ENCODE measurements around the gene NOC2L. TPM values are rescaled to one million over a fixed set of nuclear protein-coding genes. Genes with fewer than 3 reads are reported as not detected.

NOC2L gene
- total and polyA plus RNA-seq, 9 of the 15 experiments (the other 6 are each of a cell fraction or from before 2014, with no cell fraction given) = 4.0 to 410 (median 200) TPM

DNA sequence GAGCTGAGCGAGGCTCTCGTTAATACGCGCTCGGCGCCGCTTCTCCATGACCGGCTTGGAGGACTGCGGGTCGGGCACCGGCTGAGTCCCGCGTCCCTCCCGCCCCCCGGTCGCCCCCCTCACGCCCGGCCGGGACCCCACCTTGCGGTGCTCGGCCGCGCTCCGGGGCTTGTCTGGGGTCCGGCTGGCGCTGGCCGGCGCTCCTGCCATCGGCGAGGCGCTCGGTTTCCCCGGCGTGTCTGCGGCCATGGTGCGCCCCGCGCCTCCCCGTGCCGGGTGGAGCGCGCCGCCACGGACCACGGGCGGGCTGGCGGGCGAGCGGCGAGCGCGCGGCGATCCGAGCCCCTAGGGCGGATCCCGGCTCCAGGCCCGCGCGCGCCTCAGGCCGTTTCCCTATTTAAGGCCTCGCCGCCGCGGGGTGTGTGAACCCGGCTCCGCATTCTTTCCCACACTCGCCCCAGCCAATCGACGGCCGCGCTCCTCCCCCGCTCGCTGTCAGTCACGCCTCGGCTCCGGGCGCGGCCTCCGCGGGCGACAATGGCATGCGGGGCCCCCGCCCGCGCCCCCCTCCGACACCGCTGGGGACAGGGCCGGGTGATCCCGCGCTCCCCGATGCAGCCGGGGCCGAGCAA, 40.8 kb upstream of the NOC2L start, which contains the start of gene HES4 (continued):
- TF ChIP-seq, protein P1, sequence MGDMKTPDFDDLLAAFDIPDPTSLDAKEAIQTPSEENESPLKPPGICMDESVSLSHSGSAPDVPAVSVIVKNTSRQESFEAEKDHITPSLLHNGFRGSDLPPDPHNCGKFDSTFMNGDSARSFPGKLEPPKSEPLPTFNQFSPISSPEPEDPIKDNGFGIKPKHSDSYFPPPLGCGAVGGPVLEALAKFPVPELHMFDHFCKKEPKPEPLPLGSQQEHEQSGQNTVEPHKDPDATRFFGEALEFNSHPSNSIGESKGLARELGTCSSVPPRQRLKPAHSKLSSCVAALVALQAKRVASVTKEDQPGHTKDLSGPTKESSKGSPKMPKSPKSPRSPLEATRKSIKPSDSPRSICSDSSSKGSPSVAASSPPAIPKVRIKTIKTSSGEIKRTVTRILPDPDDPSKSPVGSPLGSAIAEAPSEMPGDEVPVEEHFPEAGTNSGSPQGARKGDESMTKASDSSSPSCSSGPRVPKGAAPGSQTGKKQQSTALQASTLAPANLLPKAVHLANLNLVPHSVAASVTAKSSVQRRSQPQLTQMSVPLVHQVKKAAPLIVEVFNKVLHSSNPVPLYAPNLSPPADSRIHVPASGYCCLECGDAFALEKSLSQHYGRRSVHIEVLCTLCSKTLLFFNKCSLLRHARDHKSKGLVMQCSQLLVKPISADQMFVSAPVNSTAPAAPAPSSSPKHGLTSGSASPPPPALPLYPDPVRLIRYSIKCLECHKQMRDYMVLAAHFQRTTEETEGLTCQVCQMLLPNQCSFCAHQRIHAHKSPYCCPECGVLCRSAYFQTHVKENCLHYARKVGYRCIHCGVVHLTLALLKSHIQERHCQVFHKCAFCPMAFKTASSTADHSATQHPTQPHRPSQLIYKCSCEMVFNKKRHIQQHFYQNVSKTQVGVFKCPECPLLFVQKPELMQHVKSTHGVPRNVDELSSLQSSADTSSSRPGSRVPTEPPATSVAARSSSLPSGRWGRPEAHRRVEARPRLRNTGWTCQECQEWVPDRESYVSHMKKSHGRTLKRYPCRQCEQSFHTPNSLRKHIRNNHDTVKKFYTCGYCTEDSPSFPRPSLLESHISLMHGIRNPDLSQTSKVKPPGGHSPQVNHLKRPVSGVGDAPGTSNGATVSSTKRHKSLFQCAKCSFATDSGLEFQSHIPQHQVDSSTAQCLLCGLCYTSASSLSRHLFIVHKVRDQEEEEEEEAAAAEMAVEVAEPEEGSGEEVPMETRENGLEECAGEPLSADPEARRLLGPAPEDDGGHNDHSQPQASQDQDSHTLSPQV (IDR thresholded peaks at IDR 0.05) = peak; percentile 32
- TF ChIP-seq KDM2B (CRISPR knock-in tag; IDR thresholded peaks at IDR 0.05) (peak; percentile 79; the same call in 1 of the 2 replicates), FOXM1 (IDR thresholded peaks at IDR 0.05; ENCODE audit: low read depth) (no peak), FOXM1 (CRISPR knock-in tag; IDR thresholded peaks at IDR 0.05; ENCODE audit: low read depth) (no peak; the same call in 1 of the 2 replicates), DIDO1 (tag; IDR thresholded peaks at IDR 0.05; ENCODE audit: low read depth) (no peak), FOXK2 (conservative IDR thresholded peaks at IDR 0.05 in 1 of 2, IDR thresholded peaks at IDR 0.05 in 1 of 2; ENCODE audit: low read depth in 2 of 2) (no peak), MEIS2 (IDR thresholded peaks at IDR 0.05; ENCODE audit: partially characterized antibody) (peak; percentile 80), POLR2AphosphoS2 (IDR thresholded peaks at IDR 0.05; ENCODE audit: low read length) (no peak), SRF (CRISPR knock-in tag; IDR thresholded peaks at IDR 0.05) (peak; percentile 29 to 38; a peak in 1 of 4 replicates), HMG20B (CRISPR knock-in tag; IDR thresholded peaks at IDR 0.05) (no peak), ZNF354B (CRISPR knock-in tag; IDR thresholded peaks at IDR 0.05) (no peak), ZZZ3 (IDR thresholded peaks at IDR 0.05) (no peak), RFX7 (CRISPR knock-in tag; IDR thresholded peaks at IDR 0.05) (no peak), RBM22 (IDR thresholded peaks at IDR 0.05; ENCODE audit: low read depth, low read length, poor library complexity, severe bottlenecking) (no peak)
- TF ChIP-seq, protein P2, sequence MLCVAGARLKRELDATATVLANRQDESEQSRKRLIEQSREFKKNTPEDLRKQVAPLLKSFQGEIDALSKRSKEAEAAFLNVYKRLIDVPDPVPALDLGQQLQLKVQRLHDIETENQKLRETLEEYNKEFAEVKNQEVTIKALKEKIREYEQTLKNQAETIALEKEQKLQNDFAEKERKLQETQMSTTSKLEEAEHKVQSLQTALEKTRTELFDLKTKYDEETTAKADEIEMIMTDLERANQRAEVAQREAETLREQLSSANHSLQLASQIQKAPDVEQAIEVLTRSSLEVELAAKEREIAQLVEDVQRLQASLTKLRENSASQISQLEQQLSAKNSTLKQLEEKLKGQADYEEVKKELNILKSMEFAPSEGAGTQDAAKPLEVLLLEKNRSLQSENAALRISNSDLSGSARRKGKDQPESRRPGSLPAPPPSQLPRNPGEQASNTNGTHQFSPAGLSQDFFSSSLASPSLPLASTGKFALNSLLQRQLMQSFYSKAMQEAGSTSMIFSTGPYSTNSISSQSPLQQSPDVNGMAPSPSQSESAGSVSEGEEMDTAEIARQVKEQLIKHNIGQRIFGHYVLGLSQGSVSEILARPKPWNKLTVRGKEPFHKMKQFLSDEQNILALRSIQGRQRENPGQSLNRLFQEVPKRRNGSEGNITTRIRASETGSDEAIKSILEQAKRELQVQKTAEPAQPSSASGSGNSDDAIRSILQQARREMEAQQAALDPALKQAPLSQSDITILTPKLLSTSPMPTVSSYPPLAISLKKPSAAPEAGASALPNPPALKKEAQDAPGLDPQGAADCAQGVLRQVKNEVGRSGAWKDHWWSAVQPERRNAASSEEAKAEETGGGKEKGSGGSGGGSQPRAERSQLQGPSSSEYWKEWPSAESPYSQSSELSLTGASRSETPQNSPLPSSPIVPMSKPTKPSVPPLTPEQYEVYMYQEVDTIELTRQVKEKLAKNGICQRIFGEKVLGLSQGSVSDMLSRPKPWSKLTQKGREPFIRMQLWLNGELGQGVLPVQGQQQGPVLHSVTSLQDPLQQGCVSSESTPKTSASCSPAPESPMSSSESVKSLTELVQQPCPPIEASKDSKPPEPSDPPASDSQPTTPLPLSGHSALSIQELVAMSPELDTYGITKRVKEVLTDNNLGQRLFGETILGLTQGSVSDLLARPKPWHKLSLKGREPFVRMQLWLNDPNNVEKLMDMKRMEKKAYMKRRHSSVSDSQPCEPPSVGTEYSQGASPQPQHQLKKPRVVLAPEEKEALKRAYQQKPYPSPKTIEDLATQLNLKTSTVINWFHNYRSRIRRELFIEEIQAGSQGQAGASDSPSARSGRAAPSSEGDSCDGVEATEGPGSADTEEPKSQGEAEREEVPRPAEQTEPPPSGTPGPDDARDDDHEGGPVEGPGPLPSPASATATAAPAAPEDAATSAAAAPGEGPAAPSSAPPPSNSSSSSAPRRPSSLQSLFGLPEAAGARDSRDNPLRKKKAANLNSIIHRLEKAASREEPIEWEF (CRISPR knock-in tag; IDR thresholded peaks at IDR 0.05) = no peak
- TF ChIP-seq, protein P3, sequence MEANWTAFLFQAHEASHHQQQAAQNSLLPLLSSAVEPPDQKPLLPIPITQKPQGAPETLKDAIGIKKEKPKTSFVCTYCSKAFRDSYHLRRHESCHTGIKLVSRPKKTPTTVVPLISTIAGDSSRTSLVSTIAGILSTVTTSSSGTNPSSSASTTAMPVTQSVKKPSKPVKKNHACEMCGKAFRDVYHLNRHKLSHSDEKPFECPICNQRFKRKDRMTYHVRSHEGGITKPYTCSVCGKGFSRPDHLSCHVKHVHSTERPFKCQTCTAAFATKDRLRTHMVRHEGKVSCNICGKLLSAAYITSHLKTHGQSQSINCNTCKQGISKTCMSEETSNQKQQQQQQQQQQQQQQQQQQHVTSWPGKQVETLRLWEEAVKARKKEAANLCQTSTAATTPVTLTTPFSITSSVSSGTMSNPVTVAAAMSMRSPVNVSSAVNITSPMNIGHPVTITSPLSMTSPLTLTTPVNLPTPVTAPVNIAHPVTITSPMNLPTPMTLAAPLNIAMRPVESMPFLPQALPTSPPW (CRISPR knock-in tag; IDR thresholded peaks at IDR 0.05) = peak; percentile 95
